Measurements from ENCODE around the gene RNF113B.
A peak's percentile ranks its signal among the peaks of the same experiment; 100 is the strongest.

The RNF113B gene

GRCh38 chr13:98215508-98215907 lies 38.4 kb upstream of the RNF113B start:
- no peak for TF ChIP-seq CTCF (IDR thresholded peaks at IDR 0.05; ENCODE audit: control insufficient read depth, extremely low read depth, insufficient read depth)
- no peak overlapping the region for H3K4me3 ChIP-seq (ENCODE audit: low read depth, low read length)
- no peak for DNase-seq (ENCODE audit: low read depth)

GRCh38 chr13:98214707-98215106 lies 37.6 kb upstream of the RNF113B start:
- 0 out of 2 replicates have a peak overlapping the region, but pooled peaks have one; percentile 4 for H3K4me3 ChIP-seq (ENCODE audit: low read depth, low read length)
- TF ChIP-seq CTCF (IDR thresholded peaks at IDR 0.05; ENCODE audit: control insufficient read depth, extremely low read depth, insufficient read depth), result no peak
- peak; percentile 73 for DNase-seq (ENCODE audit: low read depth)

- no peak for DNase-seq (ENCODE audit: low read depth)
- TF ChIP-seq CTCF (IDR thresholded peaks at IDR 0.05; ENCODE audit: control insufficient read depth, extremely low read depth, insufficient read depth), result no peak
- no peak overlapping the region for H3K4me3 ChIP-seq (ENCODE audit: low read depth, low read length)
Measured at GRCh38 chr13:98214008-98214643, 37.1 kb upstream of the RNF113B start.

GRCh38 chr13:98213354-98213753 lies 36.3 kb upstream of the RNF113B start:
- H3K4me3 ChIP-seq (ENCODE audit: low read depth, low read length), result no peak overlapping the region
- DNase-seq (ENCODE audit: low read depth), result no peak
- no peak for TF ChIP-seq CTCF (IDR thresholded peaks at IDR 0.05; ENCODE audit: control insufficient read depth, extremely low read depth, insufficient read depth)

GRCh38 chr13:98212763-98213162 lies 35.7 kb upstream of the RNF113B start:
- DNase-seq (ENCODE audit: low read depth), result no peak
- no peak overlapping the region for H3K4me3 ChIP-seq (ENCODE audit: low read depth, low read length)
- no peak for TF ChIP-seq CTCF (IDR thresholded peaks at IDR 0.05; ENCODE audit: control insufficient read depth, extremely low read depth, insufficient read depth)

- no peak for TF ChIP-seq CTCF (IDR thresholded peaks at IDR 0.05; ENCODE audit: control insufficient read depth, extremely low read depth, insufficient read depth)
- DNase-seq (ENCODE audit: low read depth), result no peak
- no peak overlapping the region for H3K4me3 ChIP-seq (ENCODE audit: low read depth, low read length)
Measured at GRCh38 chr13:98208606-98209005, 31.5 kb upstream of the RNF113B start.

GRCh38 chr13:98207416-98207815 lies 30.3 kb upstream of the RNF113B start:
- DNase-seq (ENCODE audit: low read depth), result no peak
- no peak for TF ChIP-seq CTCF (IDR thresholded peaks at IDR 0.05; ENCODE audit: control insufficient read depth, extremely low read depth, insufficient read depth)
- no peak overlapping the region for H3K4me3 ChIP-seq (ENCODE audit: low read depth, low read length)

All from LNCaP clone FGC (cell line).